NK-92 treated with Interleukin-12 subunit alpha and Interleukin-12 subunit beta, amount 100 ng/mL, for 24 hours (cell line): ENCODE measurements around the gene ACBD6.

Experiments used
- DNase-seq: peaks from one replicate; lab custom pipeline; 2025; lab: John Stamatoyannopoulos, UW

The ACBD6 gene

GRCh38 chr1:180525715-180526039 is 23.3 kb upstream of the ACBD6 start:
- no peak for DNase-seq

- no peak for DNase-seq
Measured at GRCh38 chr1:180524915-180525714, 22.7 kb upstream of the ACBD6 start.

- DNase-seq: no peak
Measured at GRCh38 chr1:180524160-180524914, 22.0 kb upstream of the ACBD6 start.

- no peak for DNase-seq
Measured at GRCh38 chr1:180522213-180522515, 19.8 kb upstream of the ACBD6 start.

GRCh38 chr1:180521474-180522212 is 19.3 kb upstream of the ACBD6 start:
- no peak for DNase-seq

GRCh38 chr1:180519846-180520245 is 17.5 kb upstream of the ACBD6 start:
- no peak for DNase-seq

DNA sequence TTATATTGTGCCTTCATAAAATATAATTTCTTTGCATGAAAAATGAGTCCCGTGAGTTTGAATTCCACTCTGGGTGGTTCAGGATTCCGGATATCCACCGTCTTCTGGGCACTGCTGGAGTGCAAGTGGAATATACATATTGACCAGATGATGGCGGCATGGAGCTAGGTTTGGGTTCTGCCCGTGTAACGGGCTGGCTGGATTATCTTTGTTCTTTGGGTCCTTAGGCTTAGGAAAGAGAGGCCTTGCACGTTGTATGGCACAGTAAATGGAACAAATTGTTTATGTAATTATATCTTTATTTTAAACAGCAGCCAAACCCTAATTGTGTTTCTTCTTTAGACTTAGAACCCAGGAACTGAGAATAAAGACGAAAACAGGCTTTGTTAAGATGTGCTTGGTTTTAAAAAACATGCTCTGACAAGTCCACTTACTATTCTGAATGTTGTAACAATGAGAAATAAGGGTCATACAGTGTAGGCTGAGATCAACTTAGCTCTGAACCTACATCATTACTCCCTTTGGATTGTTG is 13.5 kb upstream of the ACBD6 start:
- no peak for DNase-seq

DNA sequence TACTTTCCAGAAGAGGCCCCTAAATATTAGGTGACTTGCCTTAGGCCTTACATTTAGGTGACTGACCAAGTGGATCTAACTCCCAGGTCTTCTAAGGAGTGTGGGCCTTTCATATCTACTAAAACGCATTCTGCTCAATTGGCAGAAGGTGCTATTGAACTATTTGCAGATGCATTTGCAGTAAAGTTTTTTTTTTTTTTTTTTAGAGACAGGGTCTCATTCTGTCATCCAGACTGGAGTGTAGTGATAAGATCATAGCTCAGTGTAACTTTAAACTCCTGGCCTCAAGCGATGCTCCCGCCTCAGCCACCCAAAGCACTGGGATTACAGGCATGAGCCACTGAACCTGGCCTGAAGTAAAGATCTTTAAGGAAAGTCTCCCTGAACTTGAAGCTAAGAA is 13.0 kb upstream of the ACBD6 start:
- no peak for DNase-seq

- no peak for DNase-seq
Measured at GRCh38 chr1:180513531-180513930, 11.2 kb upstream of the ACBD6 start.

DNA sequence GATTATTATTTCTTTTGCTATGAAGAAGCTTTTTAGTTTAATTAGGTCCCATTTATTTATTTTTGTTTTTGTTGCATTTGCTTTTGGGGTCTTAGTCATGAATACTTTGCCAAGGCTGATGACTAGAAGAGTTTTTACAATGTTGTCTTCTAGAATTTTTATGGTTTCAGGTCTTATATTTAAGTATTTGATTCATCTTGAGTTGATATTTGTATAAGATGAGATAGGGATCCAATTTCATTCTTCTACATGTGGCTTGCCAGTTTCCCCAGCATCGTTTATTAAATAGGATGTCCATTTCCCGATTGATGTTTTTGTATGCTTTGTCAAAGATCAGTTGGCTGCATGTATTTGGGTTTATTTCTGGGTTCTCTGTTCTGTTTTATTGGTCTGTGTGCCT is 8.5 kb upstream of the ACBD6 start:
- DNase-seq: no peak

GRCh38 chr1:180508725-180509097 is 6.3 kb upstream of the ACBD6 start:
- no peak for DNase-seq

GRCh38 chr1:180507795-180508724 is 5.7 kb upstream of the ACBD6 start:
- no peak for DNase-seq

DNA sequence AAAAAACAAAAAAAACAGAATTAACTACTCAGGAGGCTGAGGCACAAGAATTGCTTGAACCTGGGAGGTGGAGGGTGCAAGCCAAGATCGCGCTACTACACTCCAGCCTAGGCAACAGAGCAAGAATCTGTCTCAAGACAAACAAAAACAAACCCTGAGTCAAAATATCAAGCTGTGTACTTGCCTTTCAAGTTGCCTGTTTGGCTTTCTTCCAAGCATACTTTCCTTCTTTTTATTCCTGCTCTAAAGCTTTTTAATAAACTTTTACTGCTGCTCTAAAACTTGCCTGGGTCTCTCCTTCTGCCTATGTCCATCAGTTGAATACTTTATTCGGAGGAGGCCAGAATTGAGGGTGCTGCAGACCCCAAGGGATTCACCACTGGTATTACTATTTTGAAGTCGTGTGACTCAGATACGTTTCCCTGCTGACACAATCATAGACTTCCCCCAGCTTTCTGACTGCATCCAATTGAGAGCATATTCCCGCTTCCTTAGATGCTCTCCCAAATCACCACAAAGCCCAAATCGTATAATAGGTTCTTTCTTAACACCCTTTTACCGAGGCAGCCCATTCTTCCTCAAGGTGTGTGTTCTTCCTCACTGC is 3.5 kb upstream of the ACBD6 start:
- no peak for DNase-seq

DNA sequence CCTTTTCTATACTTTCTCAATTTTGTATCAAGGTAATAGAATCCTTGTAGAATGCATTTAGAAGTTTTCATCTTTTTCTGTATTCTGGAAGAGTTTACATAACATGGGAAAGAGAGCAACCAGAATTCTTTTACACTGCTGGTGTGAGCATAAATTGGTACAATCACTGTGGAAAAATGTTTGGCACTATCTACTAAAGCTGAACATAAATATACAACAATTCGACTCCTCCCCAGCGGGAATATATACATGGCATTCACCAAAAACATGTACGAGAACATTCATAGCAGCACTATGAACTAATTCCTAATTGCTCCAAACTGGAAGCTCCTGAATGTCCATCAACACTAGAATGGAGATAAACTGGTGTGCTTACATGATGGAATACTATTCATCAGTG is 1.8 kb upstream of the ACBD6 start:
- DNase-seq: no peak

- DNase-seq: no peak
Measured at GRCh38 chr1:180503280-180503862, 994 bp upstream of the ACBD6 start.

DNA sequence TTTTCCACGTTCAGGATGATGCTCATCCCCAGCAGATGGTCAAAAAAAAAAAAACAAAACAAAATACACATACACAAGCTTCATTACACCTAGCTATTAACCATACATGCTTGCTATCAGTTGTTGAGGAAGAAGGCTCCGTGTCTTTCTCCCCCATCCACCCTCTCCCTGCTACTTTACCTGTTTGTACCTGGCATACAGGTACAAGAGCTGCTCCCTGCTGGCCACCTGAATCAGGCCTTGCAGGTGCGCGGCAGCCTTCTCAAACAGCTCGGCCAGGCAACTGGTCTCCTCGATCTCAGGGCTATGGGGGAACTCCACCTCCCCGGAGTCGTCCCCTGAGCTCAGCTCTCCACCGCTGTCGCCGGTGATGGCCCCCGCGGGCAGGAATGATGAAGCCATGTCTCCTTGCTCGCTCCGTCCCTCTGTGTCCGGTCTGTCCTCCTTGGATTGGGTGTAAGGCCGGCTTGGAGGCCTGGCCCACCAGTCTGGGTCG is 464 bp downstream of the ACBD6 start:
- no peak for DNase-seq

- DNase-seq: no peak
Measured at GRCh38 chr1:180500689-180501088, 1.7 kb downstream of the ACBD6 start.

- DNase-seq: no peak
Measured at GRCh38 chr1:180498594-180498993, 3.8 kb downstream of the ACBD6 start.

DNA sequence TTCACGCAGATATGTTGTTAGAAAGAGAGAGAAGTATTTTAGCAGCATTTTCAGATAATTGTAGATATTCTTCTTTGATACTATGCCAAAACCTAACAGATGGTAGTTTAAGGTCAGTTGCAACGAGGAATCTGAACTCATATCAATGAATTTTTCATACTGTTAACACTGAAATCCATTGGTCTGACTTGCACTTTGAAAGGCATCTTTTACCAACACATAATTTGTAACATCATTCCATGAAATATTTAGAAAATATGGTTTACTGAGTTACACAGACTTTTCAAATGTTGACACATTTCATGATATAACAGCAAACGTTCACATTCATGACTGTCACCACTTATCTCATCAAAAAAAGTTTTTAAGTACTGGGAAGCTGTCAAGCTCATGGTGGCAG is 4.6 kb downstream of the ACBD6 start:
- no peak for DNase-seq

GRCh38 chr1:180494370-180494769 is 8.0 kb downstream of the ACBD6 start:
- no peak for DNase-seq

GRCh38 chr1:180489976-180490375 is 12.4 kb downstream of the ACBD6 start:
- DNase-seq: no peak
